Measurements from ENCODE around the gene BICRA.

Gene BICRA

DNA sequence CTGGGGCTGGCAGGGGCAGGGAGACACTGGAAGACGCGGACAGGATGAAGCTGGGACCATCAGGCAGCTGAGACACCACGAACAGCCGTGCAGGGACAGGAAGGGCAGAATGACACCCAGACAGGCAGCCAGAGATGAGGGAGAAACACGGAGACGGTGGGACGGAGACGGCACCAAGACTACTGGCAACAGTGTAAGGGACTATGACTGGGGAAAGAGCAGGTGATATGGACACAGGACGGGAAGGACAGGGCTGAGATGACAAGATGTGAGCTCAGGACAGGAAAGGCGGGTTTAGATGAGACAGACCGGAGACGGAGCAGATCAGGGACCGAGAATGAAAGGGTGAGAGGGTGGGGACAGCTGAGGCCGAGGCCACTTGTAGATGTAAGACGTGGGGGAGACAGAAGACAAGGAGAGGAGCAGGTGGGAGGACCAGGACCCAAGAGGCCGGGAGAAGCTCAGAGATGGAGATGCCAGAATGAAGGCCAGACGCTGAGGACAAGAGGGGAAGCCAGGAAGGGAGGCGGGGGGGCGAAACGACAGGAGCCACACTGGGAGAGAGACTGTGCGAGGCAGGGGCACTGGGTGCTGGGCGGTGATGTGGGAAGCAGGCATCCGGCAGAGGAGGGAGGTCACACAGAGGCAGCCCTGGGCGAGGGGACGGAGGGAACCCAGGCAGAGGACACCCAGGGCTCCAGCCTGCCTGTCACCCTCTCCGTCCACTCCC is 86.8 kb downstream of the BICRA start:
- Mint-ChIP-seq H3K4me3 (no peak overlapping the region), H3K36me3 (ENCODE audit: low read depth) (peaks cover 48% of the 10 kb centered on the region), H3K27ac (peak overlapping the region; percentile 23), H3K9me3 (no peaks in the 10 kb centered on the region), H3K27me3 (no peaks in the 10 kb centered on the region), H3K4me1 (ENCODE audit: low read depth) (peaks cover 2% of the 10 kb centered on the region)
- DNase-seq = no peak

DNA sequence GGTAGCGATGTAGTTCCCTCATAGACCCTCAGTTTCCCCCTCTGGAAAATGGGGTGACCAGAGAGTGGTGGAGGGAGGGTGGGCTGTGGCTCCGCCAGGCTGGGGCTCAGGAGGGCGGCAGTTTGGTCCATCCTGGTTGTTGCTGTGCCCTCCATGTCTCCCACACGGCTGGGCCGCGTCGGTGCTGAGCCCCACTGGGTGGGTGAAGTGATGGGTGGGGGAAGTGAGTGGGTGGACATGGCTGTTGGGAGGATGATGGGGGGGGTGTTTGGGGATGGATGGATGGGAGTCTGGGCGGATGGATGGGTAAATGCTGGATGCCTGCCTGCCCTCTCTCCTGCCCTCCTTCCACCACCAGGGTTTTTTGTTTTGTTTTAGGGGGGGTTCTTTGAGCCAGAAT is 87.7 kb downstream of the BICRA start:
- no peak overlapping the region for H3K4me3 Mint-ChIP-seq
- no peak overlapping the region for H3K27ac Mint-ChIP-seq
- H3K36me3 Mint-ChIP-seq (ENCODE audit: low read depth) = peaks cover 51% of the 10 kb centered on the region
- no peak for DNase-seq
- H3K4me1 Mint-ChIP-seq (ENCODE audit: low read depth) = no peaks in the 10 kb centered on the region
- H3K27me3 Mint-ChIP-seq = no peaks in the 10 kb centered on the region
- H3K9me3 Mint-ChIP-seq = no peaks in the 10 kb centered on the region

DNA sequence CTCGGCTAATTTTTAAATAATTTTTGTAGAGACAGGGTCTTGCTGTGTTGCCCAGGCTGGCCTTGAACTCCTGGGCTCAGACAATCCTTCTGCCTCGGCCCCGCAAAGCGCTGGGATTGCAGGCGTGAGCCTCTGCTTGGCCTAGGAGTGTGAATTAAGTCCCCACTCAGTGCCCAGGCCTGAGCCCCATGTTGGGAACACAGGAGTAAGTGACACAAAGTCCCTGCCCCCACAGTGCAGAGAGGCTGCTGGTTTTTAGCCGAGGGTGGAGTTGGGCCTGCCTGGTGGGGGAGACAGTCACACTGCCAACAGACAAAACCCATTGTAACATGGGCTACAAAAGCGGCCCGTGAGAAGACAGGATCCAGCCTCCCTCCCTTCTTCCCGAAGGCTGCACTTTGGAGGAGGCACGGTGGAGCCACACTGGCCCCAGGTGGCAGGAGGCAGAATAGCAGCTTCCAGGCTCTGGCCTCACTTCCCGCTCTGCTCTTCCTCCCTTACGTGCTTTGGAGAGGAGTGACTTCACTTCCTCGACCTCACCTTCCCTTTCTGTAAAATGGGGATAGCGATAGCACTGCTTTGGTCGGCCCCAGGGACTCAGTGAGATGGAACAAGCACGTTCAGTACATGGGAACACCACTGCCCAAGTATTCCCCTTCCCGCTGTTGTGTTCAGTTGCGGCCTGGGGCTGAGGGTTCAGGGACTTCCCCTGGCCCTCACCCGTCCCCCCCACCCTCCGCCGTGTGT is 89.1 kb downstream of the BICRA start:
- DNase-seq = peak; percentile 72
- Mint-ChIP-seq H3K27me3 (no peaks in the 10 kb centered on the region), H3K27ac (peak overlapping the region; percentile 47), H3K4me3 (no peak overlapping the region), H3K9me3 (no peaks in the 10 kb centered on the region), H3K36me3 (ENCODE audit: low read depth) (peaks cover 47% of the 10 kb centered on the region), H3K4me1 (ENCODE audit: low read depth) (no peaks in the 10 kb centered on the region)

DNA sequence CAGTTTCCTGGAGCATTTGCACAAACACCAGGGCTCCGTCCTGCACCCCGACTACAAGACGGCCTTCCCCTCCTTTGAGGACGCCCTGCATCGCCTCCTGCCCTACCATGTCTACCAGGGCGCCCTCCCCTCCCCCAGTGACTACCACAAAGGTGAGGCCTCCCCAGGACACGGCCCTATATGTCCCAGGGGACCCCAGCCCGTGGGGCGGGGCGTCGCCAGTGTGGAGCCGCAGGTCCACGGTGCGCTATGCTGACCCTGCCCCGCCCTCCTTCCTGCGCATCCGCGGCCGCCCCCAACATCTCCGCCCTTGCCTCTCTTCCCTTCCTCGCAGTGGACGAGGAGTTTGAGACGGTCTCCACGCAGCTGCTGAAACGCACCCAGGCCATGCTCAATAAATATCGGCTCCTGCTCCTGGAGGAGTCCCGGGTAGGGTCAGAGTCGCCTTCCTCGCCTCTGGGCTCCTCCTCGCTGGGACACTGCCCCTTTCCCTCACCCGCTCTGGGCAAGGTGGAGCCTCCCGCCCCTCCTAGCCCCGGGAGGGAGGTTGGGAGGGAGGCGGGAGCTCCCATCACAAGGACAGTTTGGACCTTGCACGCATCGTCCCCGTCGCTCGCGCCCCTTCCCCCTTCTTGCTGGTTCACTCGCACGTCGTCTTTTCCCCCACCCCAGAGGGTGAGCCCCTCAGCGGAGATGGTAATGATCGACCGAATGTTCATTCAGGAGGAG is 89.9 kb downstream of the BICRA start:
- Mint-ChIP-seq H3K27me3 (no peaks in the 10 kb centered on the region), H3K27ac (no peak overlapping the region), H3K4me3 (no peak overlapping the region), H3K9me3 (no peaks in the 10 kb centered on the region), H3K4me1 (ENCODE audit: low read depth) (no peaks in the 10 kb centered on the region), H3K36me3 (ENCODE audit: low read depth) (peaks cover 49% of the 10 kb centered on the region)
- no peak for DNase-seq

DNA sequence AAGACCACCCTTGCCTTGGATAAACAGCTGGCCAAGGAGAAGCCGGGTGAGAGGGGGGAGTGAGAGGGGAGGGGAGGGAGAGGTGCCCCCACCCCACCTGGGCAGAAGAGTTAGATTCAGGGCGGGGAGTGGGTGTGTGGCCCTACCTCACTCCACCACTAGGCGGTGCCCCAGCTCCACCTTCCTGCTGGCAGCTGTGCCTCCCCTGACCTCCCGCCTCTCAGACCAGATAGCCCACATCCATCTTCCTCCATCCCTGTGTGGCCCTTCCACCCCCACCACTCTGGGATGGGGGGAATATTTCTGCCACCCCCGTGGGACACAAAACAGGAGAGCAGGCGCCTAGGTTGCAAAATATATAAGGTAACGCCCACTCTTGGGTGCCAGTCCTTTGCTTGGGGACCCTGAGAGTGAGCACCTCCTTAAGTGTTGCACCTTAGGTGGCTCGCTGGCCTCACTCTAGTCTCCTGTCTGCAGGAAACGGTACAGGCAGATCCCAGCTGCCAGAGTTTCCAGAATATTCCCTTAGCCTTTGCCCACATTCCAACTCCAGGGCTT is 90.5 kb downstream of the BICRA start:
- Mint-ChIP-seq H3K9me3 (no peaks in the 10 kb centered on the region), H3K4me1 (ENCODE audit: low read depth) (no peaks in the 10 kb centered on the region), H3K4me3 (no peak overlapping the region), H3K27ac (no peak overlapping the region), H3K27me3 (no peaks in the 10 kb centered on the region), H3K36me3 (ENCODE audit: low read depth) (peaks cover 49% of the 10 kb centered on the region)
- DNase-seq = peak; percentile 75

DNA sequence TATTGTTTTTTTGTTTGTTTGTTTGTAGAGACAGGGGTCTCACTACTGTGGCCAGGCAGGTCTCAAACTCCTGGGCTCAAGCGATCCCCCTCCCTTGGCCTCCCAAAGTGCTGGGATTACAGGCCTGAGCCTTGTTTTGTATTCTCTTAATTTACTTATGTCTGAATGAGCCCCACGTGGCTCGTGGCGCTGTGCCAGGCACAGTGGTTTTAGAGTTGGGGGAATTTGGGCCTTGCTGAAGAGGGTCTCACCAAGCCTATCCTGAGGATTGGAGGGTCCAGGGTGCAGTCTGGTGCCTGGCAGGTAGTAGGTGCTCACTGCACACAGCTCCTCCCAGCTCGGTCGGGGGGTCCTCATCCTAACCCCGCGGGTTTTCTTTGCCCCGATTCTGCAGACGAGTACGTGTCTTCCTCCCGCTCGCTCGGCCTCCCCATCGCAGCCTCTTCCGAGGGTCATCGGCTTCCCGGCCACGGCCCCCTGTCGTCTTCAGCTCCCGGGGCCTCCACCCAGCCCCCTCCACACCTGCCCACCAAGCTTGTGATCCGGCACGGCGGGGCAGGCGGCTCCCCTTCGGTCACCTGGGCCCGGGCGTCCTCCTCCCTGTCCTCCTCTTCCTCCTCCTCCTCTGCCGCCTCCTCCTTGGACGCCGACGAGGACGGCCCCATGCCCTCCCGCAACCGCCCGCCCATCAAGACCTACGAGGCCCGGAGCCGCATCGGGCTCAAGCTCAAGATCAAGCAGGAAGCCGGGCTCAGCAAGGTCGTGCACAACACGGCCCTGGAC is 92.2 kb downstream of the BICRA start:
- no peaks in the 10 kb centered on the region for H3K27me3 Mint-ChIP-seq
- H3K27ac Mint-ChIP-seq = no peak overlapping the region
- H3K36me3 Mint-ChIP-seq (ENCODE audit: low read depth) = peaks cover 42% of the 10 kb centered on the region
- no peaks in the 10 kb centered on the region for H3K4me1 Mint-ChIP-seq (ENCODE audit: low read depth)
- no peak for DNase-seq
- no peaks in the 10 kb centered on the region for H3K9me3 Mint-ChIP-seq
- no peak overlapping the region for H3K4me3 Mint-ChIP-seq

DNA sequence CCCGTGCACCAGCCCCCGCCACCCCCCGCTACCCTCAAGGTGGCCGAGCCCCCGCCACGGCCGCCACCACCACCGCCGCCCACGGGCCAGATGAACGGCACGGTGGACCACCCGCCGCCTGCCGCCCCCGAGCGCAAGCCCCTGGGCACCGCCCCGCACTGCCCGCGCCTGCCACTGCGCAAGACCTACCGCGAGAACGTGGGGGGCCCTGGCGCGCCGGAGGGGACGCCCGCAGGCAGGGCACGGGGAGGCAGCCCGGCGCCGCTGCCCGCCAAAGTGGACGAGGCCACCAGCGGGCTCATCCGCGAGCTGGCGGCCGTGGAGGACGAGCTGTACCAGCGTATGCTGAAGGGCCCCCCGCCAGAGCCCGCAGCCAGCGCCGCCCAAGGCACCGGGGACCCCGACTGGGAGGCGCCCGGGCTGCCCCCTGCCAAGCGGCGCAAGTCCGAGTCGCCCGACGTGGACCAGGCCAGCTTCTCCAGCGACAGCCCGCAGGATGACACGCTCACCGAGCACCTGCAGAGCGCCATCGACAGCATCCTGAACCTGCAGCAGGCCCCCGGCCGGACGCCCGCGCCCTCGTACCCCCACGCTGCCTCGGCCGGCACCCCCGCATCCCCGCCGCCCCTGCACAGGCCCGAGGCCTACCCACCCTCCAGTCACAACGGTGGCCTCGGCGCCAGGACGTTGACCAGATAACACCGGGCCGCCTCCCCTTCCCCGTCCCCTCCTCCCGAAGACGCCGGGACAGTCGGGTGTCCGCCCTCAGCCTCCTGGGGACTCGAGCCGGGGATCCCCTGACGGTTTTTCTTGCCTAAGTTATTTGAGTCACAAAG is 93.0 kb downstream of the BICRA start:
- Mint-ChIP-seq H3K27me3 (no peaks in the 10 kb centered on the region), H3K4me3 (no peak overlapping the region), H3K27ac (no peak overlapping the region), H3K36me3 (ENCODE audit: low read depth) (peaks cover 42% of the 10 kb centered on the region), H3K9me3 (no peaks in the 10 kb centered on the region), H3K4me1 (ENCODE audit: low read depth) (no peaks in the 10 kb centered on the region)
- no peak for DNase-seq

DNA sequence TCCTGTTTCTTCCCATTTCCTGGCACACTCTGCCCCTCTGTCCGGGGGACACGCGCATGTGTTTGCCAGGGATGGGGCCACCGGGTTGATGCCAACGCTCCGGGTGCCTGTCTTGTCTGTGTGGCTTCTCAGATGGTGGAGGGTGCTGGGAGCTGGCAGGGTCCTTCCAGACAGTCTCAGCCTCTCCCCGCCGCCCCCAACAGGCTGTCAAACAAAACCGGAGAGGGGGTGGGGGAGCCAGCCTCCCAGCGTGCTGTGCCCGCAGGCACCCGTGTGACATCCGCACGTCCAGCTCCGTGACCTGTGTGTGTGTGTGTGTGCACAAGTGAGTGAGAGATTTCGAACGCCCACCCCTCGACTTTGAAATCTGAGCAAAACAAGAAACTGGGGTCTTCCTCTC is 93.7 kb downstream of the BICRA start:
- Mint-ChIP-seq H3K27ac (no peak overlapping the region), H3K27me3 (no peaks in the 10 kb centered on the region), H3K9me3 (no peaks in the 10 kb centered on the region), H3K4me3 (no peak overlapping the region), H3K4me1 (ENCODE audit: low read depth) (no peaks in the 10 kb centered on the region), H3K36me3 (ENCODE audit: low read depth) (peaks cover 42% of the 10 kb centered on the region)
- DNase-seq = no peak

DNA sequence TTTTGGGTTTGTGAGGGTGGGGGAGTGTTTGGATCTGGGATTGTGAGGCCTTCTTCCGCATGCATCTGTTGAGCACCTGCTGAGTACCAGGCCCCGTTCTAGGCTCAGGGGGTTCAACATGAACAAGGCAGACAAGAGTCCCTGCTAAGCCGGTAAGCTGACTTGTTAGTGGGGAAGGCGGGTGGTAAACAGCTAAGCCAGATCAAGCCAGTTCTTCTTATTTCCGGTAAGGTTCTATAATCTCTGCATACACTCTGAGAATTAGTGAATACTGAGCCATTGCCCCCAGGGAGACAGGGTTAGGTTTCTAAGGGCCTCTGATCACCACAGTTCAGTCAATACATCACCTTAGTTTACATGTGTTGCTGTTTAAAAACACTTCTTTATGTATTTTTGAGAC is 94.4 kb downstream of the BICRA start:
- H3K27me3 Mint-ChIP-seq = no peaks in the 10 kb centered on the region
- H3K36me3 Mint-ChIP-seq (ENCODE audit: low read depth) = peaks cover 40% of the 10 kb centered on the region
- H3K9me3 Mint-ChIP-seq = no peaks in the 10 kb centered on the region
- H3K27ac Mint-ChIP-seq = no peak overlapping the region
- H3K4me3 Mint-ChIP-seq = no peak overlapping the region
- no peak for DNase-seq
- H3K4me1 Mint-ChIP-seq (ENCODE audit: low read depth) = no peaks in the 10 kb centered on the region

DNA sequence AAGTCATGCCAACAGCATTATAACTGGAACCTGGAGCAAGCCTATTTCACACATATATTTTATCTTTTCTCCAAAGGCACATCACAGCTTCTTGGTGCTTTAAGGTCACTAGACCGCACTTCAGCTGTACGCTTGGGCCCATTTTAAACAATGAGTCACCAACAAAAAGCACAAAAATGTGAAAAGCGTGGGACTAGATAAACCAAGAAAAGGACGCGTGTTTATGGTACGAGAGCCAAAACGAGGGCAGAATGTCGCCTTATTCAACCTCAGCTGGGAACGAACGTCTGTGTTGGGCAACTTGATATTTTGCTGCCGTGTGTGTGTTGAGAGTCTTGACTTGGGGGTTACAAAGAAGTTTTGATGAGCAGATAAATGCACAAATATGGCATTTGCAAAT is 95.1 kb downstream of the BICRA start:
- Mint-ChIP-seq H3K9me3 (no peaks in the 10 kb centered on the region), H3K4me3 (no peak overlapping the region), H3K27me3 (peaks cover 4% of the 10 kb centered on the region), H3K36me3 (ENCODE audit: low read depth) (peaks cover 35% of the 10 kb centered on the region), H3K27ac (no peak overlapping the region), H3K4me1 (ENCODE audit: low read depth) (no peaks in the 10 kb centered on the region)
- DNase-seq = no peak

DNA sequence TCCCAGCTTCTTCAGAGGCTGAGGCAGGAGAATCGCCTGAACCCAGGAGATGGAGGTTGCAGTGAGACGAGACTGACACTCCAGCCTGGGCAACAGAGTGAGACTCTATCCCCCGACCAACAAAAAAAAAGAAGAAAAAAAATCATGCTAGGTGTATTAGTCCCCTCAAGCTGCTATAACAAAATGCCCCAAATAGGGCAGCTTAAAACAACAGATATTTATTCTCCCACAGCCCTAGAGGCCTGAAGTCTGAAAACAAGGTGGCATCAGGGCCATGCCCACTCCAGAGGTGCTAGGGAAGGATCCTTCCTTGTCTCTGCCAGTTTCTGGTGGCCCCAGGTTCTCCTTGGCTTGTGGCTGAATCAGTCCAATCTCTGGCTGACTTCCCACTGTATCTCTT is 95.7 kb downstream of the BICRA start:
- H3K9me3 Mint-ChIP-seq = no peaks in the 10 kb centered on the region
- H3K4me3 Mint-ChIP-seq = no peak overlapping the region
- H3K36me3 Mint-ChIP-seq (ENCODE audit: low read depth) = peaks cover 29% of the 10 kb centered on the region
- DNase-seq = no peak
- no peaks in the 10 kb centered on the region for H3K4me1 Mint-ChIP-seq (ENCODE audit: low read depth)
- H3K27me3 Mint-ChIP-seq = peaks cover 5% of the 10 kb centered on the region
- no peak overlapping the region for H3K27ac Mint-ChIP-seq

DNA sequence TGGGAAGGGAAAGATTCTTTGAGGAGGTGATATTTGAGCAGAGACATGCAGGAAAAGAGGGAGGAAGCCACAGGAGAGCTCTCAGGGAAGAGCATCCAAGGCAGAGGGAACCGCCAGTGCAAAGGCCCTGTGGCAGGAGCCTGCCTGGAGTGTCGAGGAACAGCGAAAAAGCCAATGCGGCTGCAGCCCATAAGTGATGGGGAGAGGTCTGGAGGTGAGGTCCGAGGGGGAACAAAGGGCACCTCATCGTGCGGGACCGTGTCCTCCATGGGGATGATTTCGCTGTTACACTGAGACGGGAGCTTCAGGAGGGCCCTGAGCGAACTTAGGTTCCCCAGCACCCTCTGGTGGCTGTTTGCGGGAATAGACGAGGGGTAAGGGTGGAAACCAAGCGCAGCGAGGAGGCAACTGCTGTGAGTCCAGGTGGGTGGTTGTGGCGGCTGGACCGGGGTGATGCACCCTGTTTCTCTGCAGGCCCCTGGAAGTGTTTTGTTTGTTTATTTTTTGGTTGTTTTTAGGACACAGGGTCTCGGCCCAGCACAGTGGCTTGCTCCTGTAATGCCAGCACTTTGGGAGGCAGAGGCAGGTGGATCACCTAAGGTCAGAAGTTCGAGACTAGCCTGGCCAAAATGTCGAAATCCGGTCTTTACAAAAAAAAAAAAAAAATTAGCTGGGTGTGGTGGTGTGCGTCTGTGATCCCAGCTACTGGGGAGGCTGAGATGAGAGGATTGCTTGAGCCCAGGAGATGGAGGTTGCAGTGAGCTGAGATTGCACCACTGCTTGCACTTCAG is 98.4 kb downstream of the BICRA start:
- DNase-seq = peak; percentile 85
- no peak overlapping the region for H3K27ac Mint-ChIP-seq
- no peaks in the 10 kb centered on the region for H3K4me1 Mint-ChIP-seq (ENCODE audit: low read depth)
- no peaks in the 10 kb centered on the region for H3K9me3 Mint-ChIP-seq
- H3K4me3 Mint-ChIP-seq = no peak overlapping the region
- H3K27me3 Mint-ChIP-seq = peaks cover 15% of the 10 kb centered on the region
- H3K36me3 Mint-ChIP-seq (ENCODE audit: low read depth) = peaks cover 10% of the 10 kb centered on the region

DNA sequence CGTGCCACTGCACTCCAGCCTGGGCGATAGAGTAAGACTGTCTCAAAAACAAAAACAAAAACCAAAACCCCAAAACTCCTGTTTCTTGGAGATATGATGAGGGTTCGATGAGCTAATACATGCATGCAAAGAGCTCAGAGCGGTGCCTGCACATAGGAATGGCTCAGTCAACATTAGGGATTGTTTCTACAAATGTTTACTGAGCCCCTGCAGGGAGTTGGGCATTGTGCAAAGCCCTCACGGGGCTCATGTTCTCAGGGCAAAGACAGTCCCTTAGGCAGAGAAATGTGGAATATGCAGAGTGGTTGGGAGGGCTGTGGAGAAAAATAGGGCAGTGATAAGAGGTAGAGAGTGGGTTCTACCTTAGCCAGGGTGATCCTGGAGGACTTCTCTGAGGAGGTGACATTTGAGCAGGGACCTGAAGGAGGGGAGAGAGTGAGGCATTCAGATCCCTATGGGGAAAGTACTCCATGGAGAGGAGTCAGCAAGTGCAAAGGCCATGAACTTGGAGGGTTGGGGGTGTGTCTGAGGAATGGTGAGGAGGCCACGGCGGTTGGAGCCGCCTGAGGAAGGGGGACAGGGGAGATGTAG is 102.8 kb downstream of the BICRA start:
- Mint-ChIP-seq H3K27me3 (peaks cover 45% of the 10 kb centered on the region), H3K27ac (no peak overlapping the region), H3K9me3 (no peaks in the 10 kb centered on the region), H3K4me1 (ENCODE audit: low read depth) (peaks cover 2% of the 10 kb centered on the region), H3K4me3 (no peak overlapping the region), H3K36me3 (ENCODE audit: low read depth) (no peaks in the 10 kb centered on the region)
- DNase-seq = no peak

All from activated T-cell treated with anti-CD3 and anti-CD28 coated beads, Interleukin-2, amount 50 U/mL, for 24 hours (primary cell).